SHP77 (cell line): Measurements from ENCODE around the gene ANKMY1.

Experiments used
- DNase-seq, 2 experiments: peaks; one replicate each; lab custom pipeline; 2025; lab: John Stamatoyannopoulos, UW

ANKMY1 gene

DNA sequence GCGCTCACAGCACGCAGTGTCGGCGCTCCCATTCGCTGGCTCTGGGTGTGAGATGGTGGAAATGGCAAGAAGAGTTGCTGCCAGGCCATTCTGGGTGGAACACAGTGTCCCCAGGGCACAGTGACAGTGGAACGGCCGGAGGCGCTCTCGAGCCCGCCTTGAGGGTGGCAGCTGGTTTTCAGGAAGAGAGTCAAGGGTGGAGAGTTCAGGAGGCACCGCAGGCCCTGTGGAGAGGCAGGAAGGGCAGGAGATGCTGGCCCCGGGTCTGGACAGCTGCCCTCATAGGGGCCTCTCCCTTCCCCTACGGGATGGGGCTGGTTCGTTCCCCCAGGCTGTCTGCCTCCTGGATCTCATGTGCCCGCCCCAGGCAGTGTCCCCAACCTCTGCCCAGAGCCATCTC lies 109.9 kb downstream of the ANKMY1 start:
- DNase-seq: peak in 1 of 2 experiments; percentile 24

- no peak for DNase-seq
Observed at GRCh38 chr2:240447331-240447730, 110.5 kb downstream of the ANKMY1 start.

GRCh38 chr2:240446664-240447175 lies 111.1 kb downstream of the ANKMY1 start:
- DNase-seq: no peak

DNA sequence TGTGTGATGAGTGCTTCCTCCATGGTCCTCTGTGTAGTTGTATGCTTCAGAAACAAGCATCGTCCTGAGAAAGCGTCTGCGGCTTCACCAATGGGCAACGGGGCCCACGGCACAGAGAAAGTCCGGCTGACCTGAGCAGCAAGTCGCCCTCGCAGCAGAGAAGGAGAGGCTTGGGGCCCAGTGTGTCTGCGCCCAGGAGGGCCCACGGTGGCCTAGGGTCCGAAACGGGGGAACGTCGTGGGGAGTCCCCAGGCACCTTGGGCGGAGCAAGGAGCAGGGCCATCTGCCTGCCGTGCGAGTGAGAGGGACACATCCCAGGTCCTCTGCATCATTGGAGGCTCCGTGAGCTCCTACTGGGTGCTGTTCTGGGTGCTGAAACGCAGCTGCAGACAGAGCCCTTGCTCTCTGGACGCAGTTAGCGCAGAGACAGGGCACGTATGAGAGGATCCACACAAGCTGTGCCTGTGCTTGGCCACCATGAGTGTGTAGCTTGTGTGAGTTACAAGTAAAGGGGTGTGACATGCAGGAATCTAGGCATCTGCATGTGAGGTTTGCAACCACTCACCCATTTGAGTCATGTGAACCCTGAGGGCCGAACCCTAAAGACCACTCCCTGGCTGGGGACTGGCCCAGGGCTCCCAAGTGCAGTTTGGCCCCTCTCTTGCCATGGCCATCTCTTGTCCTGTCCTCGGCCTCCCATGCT lies 111.7 kb downstream of the ANKMY1 start:
- DNase-seq: no peak

- DNase-seq: no peak
Observed at GRCh38 chr2:240444464-240444863, 113.3 kb downstream of the ANKMY1 start.

DNA sequence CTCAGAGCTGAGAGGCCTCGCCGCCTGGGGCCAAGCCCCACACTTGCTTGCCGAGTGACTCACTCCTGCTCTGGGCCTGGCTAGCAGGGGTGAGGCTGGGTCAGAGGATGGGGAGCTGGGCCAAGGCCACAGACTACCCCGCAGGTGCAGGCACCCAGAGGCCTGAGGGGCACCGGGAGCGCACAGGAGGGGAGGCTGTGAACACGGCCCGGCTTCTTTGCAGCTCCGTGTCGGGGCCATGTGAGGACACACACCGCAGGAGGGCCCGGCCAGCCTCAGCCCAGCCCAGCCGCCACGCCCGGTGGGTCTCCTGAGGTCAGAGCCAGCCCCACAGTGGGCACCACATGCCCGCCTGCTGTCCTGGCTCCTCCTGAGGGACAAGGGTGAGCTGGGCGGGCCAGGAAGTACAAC lies 113.9 kb downstream of the ANKMY1 start:
- no peak for DNase-seq

DNA sequence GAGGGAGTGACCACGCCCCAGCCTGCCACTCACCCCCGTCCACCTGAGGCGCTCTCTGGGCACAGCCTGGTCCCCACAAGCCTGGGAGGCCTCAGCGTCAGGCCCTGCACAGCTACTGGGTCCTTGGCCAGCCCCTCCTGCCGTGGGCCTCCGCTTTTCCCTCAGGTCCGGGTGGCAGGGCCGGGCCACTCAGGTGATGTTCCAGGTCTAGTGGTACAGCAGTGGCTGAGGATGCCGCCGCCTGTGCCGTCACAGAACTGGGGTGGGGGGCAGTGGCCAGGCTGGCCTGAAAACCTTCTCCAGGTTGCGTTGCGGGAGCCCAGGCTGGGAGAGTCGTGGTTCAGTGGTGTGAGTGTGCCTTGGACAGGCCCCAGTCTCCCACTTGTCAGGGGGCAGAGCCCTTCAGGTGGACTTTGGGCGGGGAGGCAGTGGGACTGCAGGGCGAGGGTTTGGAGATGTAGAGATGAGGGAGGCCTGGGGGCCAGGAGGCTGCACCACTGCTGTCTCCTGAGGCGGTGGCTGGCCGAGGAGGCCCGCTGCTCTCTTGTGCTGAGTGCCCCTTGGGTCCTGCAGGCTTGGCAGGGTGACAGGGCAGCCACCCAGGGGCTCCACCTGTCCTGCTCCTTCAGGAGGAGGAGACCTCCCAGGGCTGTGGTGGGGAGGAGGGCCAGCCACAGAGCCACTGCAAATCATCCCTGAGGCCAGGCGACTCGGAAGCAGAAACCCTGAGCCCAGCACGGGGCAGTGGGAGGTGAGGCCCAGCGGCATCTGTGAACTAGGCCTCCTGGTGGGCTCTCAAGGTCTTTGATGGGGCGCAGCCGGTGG lies 114.7 kb downstream of the ANKMY1 start:
- DNase-seq: no peak

DNA sequence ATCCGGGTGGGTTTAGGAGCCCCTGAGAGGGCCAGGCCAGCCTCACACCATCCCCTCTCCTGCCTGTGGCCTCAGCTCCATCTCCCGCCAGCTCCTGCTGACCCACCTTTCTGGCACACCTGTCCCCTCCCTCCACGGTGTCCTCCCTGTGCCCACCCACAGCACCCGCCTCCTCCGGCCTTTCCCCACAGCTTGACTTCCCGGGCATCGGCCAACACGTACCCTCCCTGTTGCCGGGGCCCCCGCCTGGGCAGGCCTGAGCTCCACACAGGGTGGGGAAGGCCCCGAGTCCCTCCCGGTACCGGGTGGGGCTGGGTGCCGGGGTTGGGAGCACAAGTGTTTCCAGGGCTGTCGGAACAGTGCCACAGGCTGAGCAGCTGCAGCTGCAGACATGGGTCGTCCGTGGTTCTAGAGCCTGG lies 115.8 kb downstream of the ANKMY1 start:
- DNase-seq: no peak

DNA sequence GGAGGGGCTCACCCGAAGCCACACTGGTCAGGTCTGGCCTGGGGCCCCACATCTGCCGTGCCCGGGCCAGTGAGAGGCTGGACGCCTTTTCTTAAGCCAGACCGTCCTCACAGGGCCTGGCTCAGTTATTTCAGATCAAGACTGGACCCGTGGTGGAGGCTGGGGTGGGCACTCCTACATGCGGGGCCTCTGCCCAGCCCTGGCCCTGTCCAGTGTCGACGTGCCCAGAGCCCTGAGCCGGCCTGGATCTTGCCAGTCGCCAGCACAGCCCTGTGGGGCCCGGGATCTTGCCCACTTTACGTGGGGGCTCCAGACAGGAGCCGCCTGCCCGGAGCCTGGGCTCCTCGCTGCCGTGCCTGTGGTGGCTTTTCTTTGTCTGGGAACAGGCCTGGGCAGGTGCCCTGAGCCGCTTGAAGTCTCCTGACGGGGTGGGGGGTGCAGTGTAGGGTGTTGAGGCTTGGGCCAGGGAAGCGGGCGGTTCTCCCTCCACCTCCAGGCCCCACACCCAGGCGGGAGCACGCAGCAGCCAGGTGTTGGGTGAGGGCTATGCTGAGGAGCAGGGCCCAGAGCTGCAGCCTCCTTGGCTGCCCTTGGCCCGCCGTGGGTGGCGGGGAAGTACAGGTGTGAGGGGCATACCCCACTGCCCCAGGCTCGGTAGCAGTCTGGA lies 116.3 kb downstream of the ANKMY1 start:
- DNase-seq: no peak

DNA sequence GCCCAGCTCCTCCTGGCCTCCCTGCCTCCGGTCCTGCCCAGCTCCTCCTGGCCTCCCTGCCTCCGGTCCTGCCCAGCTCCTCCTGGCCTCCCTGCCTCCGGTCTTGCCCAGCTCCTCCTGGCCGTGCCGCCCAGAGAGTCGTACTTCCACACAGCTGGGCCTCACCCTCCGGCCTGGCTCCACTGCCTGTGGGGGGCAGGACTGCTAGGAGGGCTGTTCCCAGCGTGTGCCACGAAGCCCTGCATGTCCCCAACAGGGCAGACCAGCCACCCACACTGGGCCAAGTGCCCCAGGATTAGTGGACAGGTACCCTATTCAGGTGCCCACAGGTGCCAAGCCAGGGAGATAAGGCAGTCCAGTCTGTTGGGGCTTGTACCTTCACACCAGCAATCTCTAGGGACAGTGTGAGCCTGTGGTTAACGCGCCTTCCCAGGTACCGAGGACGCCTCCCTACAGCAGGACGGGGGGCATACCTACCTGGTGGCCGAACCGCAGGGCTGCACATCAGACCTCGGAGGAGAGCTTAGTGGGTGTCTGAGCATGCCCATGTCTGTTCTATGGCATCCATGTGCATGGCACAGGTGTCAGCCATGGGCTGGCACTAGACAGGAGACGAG lies 117.0 kb downstream of the ANKMY1 start:
- DNase-seq: no peak

DNA sequence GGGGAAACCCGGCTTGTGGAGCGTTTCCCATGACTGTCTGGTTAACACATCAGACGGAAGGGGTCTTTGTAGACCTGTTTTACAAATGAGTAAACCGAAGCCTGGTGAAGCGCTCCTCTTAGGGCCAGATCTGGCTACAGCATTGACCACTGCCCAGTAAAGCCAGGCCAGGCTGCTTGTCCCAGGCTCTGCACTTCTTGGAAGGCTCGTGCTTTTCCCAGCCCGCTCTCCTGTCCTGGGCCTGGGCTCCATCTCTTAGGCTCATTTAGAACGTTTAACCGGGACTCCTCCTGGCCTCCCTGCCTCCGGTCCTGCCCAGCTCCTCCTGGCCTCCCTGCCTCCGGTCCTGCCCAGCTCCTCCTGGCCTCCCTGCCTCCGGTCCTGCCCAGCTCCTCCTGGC lies 117.5 kb downstream of the ANKMY1 start:
- DNase-seq: no peak

GRCh38 chr2:240439698-240440151 lies 118.1 kb downstream of the ANKMY1 start:
- DNase-seq: no peak

- no peak for DNase-seq
Observed at GRCh38 chr2:240438810-240439697, 118.7 kb downstream of the ANKMY1 start.

GRCh38 chr2:240437861-240438809 lies 119.7 kb downstream of the ANKMY1 start:
- DNase-seq: peak; percentile 44 to 50

DNA sequence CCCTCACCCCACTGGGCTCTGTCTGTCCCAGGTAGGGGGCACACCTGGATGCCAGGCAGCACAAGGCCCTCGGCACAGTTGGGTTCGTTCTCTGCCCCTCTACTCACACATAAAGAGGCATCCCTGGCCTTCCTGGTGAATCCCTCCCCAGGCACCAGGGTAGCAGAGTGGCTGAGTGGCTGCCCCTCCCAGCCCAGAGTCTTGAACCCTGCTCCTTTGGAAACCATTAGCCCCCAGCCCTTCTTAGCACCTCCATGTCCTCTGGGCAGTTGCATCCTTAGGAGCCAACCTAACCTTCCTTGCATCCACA lies 120.3 kb downstream of the ANKMY1 start:
- no peak for DNase-seq

DNA sequence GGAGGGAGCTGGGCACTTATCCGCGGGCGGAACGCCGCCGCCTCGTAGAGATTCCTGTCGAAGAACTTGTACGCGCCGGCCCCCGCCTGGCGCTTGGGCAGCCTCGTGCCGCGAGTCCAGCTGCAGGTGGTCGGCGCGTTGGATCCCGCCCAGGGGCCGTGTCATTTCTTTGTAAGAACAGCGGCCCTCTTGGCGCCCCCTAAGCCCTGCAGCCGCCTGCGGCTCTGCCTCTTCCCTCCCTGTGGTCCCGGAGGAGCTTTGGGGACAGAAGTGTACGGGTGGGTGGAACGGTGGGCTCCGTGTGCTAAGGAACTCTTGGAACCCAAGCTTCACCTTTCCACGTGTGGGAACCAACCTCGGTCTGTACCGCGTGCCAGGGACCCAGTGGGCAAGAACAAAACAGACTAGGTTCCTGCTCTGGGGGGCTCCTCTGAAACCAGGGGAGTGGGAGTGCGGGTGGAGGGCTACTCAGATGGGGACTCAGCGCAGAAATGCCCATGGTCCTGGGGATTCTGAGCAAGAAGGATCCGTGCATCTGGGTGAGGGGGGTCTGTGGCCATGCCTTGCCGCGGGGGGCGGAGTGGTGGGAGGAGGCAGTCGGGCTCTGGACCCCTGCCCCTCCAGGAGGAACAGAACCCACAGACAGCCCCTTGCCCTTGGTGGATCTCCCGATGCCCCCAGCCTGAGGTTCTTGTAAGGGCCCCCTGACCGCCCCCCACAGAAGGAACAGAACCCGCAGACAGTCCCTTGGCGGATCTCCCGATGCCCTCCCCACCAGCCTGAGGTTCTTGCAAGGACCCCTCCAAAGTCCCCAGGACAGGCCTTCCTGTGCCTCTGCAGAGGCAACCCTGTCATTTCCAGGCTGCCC lies 120.9 kb downstream of the ANKMY1 start:
- no peak for DNase-seq

GRCh38 chr2:240435948-240436682 lies 121.7 kb downstream of the ANKMY1 start:
- DNase-seq: peak in 1 of 2 experiments; percentile 19

GRCh38 chr2:240435457-240435947 lies 122.3 kb downstream of the ANKMY1 start, which contains the start of gene GPC1:
TSS of gene GPC1 (plus strand) at chr2:240435663. CDS start at chr2:240435919, 256 bp downstream.
- peak in 1 of 2 experiments; percentile 71 for DNase-seq
